ENCODE measurements around the gene MLPH. TPM values are rescaled to one million over a fixed set of nuclear protein-coding genes. Genes with fewer than 3 reads are reported as not detected.

MLPH gene
- total RNA-seq, 1 experiment from 2014 or later = 27.1 TPM

GRCh38 chr2:237515621-237516275 lies 28.7 kb downstream of the MLPH start:
- no peaks in the 10 kb centered on the region for H3K4me1 Mint-ChIP-seq (ENCODE audit: insufficient read depth, unreplicated experiment)
- ChIA-PET CTCF (interaction anchor here (0.7 to 3.4 kb wide), 3 partner anchors 10 to 422 kb away, joined by 3 to 21 read pairs (median 5); no protein-coding TSS in a partner anchor), POLR2A (interaction anchor here (1.2 kb wide), 1 partner anchor 177 kb away, joined by 7 read pairs; no protein-coding TSS in a partner anchor)
- intact Hi-C loops (cut with micrococcal nuclease) = loop anchor here (10.0 kb wide), 1 partner anchor 499 kb away; no protein-coding TSS in a partner anchor
- TF ChIP-seq CTCF (IDR thresholded peaks at IDR 0.05; ENCODE audit: unreplicated experiment) = no peak
- H3K27me3 Mint-ChIP-seq (ENCODE audit: insufficient read depth, unreplicated experiment) = no peaks in the 10 kb centered on the region
- no peak overlapping the region for H3K27ac Mint-ChIP-seq (ENCODE audit: low read depth, unreplicated experiment)
- DNase-seq (ENCODE audit: unreplicated experiment) = no peak
- no peak overlapping the region for H3K4me3 Mint-ChIP-seq (ENCODE audit: unreplicated experiment)
- H3K9me3 Mint-ChIP-seq (ENCODE audit: unreplicated experiment) = peaks cover 9% of the 10 kb centered on the region
- no TSS peak for BruUV-seq (replicated peaks)
- peaks cover 30% of the 10 kb centered on the region for H3K36me3 Mint-ChIP-seq (ENCODE audit: insufficient read depth, unreplicated experiment)

- Mint-ChIP-seq H3K27ac (ENCODE audit: low read depth, unreplicated experiment) (no peak overlapping the region), H3K9me3 (ENCODE audit: unreplicated experiment) (peaks cover 9% of the 10 kb centered on the region), H3K27me3 (ENCODE audit: insufficient read depth, unreplicated experiment) (no peaks in the 10 kb centered on the region), H3K4me1 (ENCODE audit: insufficient read depth, unreplicated experiment) (no peaks in the 10 kb centered on the region), H3K4me3 (ENCODE audit: unreplicated experiment) (no peak overlapping the region), H3K36me3 (ENCODE audit: insufficient read depth, unreplicated experiment) (peaks cover 18% of the 10 kb centered on the region)
- ChIA-PET POLR2A (no interaction called here), CTCF (interaction anchor here (3.4 kb wide), 1 partner anchor 54 kb away, joined by 21 read pairs; no protein-coding TSS in a partner anchor)
- no peak for TF ChIP-seq CTCF (IDR thresholded peaks at IDR 0.05; ENCODE audit: unreplicated experiment)
- DNase-seq (ENCODE audit: unreplicated experiment) = no peak
- no TSS peak for BruUV-seq (replicated peaks)
- intact Hi-C loops (cut with micrococcal nuclease) = loop anchor here (10.0 kb wide), 1 partner anchor 498 kb away; no protein-coding TSS in a partner anchor
Observed at GRCh38 chr2:237517163-237517562, 30.1 kb downstream of the MLPH start.

- intact Hi-C loops (cut with micrococcal nuclease) = loop anchor here (10.0 kb wide), 1 partner anchor 497 kb away; no protein-coding TSS in a partner anchor
- H3K4me1 Mint-ChIP-seq (ENCODE audit: insufficient read depth, unreplicated experiment) = no peaks in the 10 kb centered on the region
- POLR2A ChIA-PET = no interaction called here
- no peak overlapping the region for H3K4me3 Mint-ChIP-seq (ENCODE audit: unreplicated experiment)
- H3K36me3 Mint-ChIP-seq (ENCODE audit: insufficient read depth, unreplicated experiment) = peaks cover 18% of the 10 kb centered on the region
- no peaks in the 10 kb centered on the region for H3K27me3 Mint-ChIP-seq (ENCODE audit: insufficient read depth, unreplicated experiment)
- CTCF ChIA-PET = interaction anchor here (1.1 kb wide), 1 partner anchor 23 kb away, joined by 3 read pairs; no protein-coding TSS in a partner anchor
- H3K9me3 Mint-ChIP-seq (ENCODE audit: unreplicated experiment) = peaks cover 9% of the 10 kb centered on the region
- no TSS peak for BruUV-seq (replicated peaks)
- no peak for TF ChIP-seq CTCF (IDR thresholded peaks at IDR 0.05; ENCODE audit: unreplicated experiment)
- DNase-seq (ENCODE audit: unreplicated experiment) = no peak
- H3K27ac Mint-ChIP-seq (ENCODE audit: low read depth, unreplicated experiment) = no peak overlapping the region
Observed at GRCh38 chr2:237517990-237518389, 30.9 kb downstream of the MLPH start.

GRCh38 chr2:237519506-237520245 lies 32.6 kb downstream of the MLPH start:
- no TSS peak for BruUV-seq (replicated peaks)
- H3K9me3 Mint-ChIP-seq (ENCODE audit: unreplicated experiment) = peaks cover 9% of the 10 kb centered on the region
- no peaks in the 10 kb centered on the region for H3K4me1 Mint-ChIP-seq (ENCODE audit: insufficient read depth, unreplicated experiment)
- no peak for TF ChIP-seq CTCF (IDR thresholded peaks at IDR 0.05; ENCODE audit: unreplicated experiment)
- ChIA-PET CTCF (interaction anchor here (1.0 to 1.6 kb wide), 2 partner anchors 52 to 53 kb away, joined by 3 to 6 read pairs; no protein-coding TSS in a partner anchor), POLR2A (interaction anchor here (0.6 kb wide), 1 partner anchor 81 kb away, joined by 3 read pairs; no protein-coding TSS in a partner anchor)
- no peaks in the 10 kb centered on the region for H3K27me3 Mint-ChIP-seq (ENCODE audit: insufficient read depth, unreplicated experiment)
- H3K36me3 Mint-ChIP-seq (ENCODE audit: insufficient read depth, unreplicated experiment) = peaks cover 18% of the 10 kb centered on the region
- DNase-seq (ENCODE audit: unreplicated experiment) = no peak
- no peak overlapping the region for H3K27ac Mint-ChIP-seq (ENCODE audit: low read depth, unreplicated experiment)
- H3K4me3 Mint-ChIP-seq (ENCODE audit: unreplicated experiment) = no peak overlapping the region
- intact Hi-C loops (cut with micrococcal nuclease) = loop anchor here (10.0 kb wide), 1 partner anchor 495 kb away; no protein-coding TSS in a partner anchor
